Measurements from ENCODE around the gene ZNG1A.
"Not testable (repeated sequence)": the region's sequence is repeated elsewhere in the genome, so short reads cannot be mapped to it uniquely, and the experiment has no call there.

Gene ZNG1A

DNA sequence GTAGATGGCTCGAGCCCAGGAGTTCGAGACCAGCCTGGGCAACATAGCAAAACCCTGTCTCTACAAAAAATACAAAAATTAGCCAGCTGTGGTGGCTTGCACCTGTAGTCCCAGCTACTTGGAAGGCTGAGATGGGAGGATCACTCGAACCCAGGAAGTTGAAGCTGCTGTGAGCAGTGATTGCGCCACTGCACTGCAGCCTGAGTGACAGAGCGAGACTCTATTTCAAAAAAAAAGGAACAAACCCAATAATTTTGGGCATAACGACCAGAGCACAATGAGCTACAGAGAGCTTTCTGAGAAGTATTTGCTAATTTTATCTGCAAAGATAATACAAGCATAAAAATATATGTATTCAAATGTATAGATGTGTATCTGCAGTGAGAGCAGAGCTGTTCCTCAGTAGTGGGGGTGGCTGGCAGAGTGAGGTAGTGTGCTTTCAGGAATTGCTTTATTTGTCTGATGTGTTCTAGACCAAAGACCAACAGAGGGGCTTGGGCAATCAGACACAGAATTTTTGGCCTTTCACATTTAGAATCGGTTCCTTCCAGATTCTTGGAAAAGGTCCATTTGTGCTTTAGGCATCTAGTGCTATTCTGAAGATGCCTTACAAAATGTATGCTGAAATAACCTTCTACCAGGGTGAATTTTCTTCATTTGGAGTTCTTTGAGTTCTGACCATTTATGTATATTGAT lies 41.0 kb upstream of the ZNG1A start:
- no peak overlapping the region for H3K4me3 ChIP-seq (ENCODE audit: control insufficient read depth, low read depth, low read length)
- TF ChIP-seq, protein P1, sequence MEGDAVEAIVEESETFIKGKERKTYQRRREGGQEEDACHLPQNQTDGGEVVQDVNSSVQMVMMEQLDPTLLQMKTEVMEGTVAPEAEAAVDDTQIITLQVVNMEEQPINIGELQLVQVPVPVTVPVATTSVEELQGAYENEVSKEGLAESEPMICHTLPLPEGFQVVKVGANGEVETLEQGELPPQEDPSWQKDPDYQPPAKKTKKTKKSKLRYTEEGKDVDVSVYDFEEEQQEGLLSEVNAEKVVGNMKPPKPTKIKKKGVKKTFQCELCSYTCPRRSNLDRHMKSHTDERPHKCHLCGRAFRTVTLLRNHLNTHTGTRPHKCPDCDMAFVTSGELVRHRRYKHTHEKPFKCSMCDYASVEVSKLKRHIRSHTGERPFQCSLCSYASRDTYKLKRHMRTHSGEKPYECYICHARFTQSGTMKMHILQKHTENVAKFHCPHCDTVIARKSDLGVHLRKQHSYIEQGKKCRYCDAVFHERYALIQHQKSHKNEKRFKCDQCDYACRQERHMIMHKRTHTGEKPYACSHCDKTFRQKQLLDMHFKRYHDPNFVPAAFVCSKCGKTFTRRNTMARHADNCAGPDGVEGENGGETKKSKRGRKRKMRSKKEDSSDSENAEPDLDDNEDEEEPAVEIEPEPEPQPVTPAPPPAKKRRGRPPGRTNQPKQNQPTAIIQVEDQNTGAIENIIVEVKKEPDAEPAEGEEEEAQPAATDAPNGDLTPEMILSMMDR (IDR thresholded peaks at IDR 0.05; ENCODE audit: control insufficient read depth, insufficient read depth, low read depth, low read length, missing control alignments), result no peak
- DNase-seq (ENCODE audit: low read depth), result no peak

DNA sequence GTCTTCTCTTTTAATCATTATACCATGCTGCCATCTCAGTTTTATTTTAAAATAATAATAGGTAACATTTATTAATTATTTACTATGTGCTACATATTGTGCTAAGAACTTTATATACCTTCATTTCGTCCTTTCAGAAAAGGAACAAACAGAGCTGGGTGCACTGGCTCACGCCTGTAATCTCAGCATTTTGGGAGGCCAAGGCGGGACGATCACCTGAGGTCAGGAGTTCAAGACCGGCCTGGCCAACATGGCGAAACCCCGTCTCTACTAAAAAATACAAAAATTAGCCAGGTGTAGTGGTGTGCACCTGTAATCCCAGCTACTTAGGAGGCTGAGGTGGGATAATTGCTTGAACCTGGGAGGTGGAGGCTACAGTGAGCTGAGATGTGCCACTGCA lies 40.2 kb upstream of the ZNG1A start:
- DNase-seq (ENCODE audit: low read depth); H3K4me3 ChIP-seq (ENCODE audit: control insufficient read depth, low read depth, low read length): not testable (repeated sequence)

DNA sequence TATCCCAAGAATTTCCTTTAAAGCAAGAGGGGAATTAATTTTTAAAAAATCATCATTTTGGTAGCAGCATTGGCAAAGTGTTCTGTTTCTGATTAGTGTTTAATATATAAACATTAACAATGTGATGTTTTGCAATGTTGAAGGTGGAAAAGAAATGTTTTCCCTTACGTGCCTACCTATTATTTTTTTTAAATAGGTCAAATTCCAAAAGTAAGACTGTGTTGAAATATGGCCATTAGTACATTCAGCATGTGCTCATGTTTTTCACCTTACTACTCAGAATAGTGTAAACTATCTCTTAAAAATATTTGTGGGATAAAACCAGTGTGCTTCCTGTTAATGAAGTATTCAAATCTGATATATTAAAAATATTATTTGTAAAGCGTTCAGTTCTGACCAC lies 39.1 kb upstream of the ZNG1A start:
- DNase-seq (ENCODE audit: low read depth), result no peak
- H3K4me3 ChIP-seq (ENCODE audit: control insufficient read depth, low read depth, low read length), result no peak overlapping the region
- TF ChIP-seq, protein P1 (IDR thresholded peaks at IDR 0.05; ENCODE audit: control insufficient read depth, insufficient read depth, low read depth, low read length, missing control alignments), result no peak

DNA sequence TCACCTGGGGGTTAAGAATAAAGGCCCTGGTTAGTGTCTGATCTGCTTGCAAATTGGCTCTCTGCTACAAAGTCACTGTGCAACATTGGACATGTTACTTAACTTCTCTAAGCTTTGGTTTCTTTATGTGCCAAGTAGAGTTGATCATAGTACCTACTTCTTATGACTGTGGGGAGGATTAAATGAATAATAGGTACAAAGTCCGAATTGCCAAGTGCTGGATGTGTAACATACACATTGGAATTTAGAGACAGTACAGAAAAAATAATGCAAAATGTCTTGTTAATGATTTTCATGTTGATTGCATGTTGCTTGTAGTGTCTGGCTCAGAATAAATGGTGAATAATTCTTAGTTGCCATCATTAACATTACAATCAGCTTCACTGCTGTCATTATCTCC lies 38.0 kb upstream of the ZNG1A start:
- no peak overlapping the region for H3K4me3 ChIP-seq (ENCODE audit: control insufficient read depth, low read depth, low read length)
- TF ChIP-seq, protein P1 (IDR thresholded peaks at IDR 0.05; ENCODE audit: control insufficient read depth, insufficient read depth, low read depth, low read length, missing control alignments), result no peak
- no peak for DNase-seq (ENCODE audit: low read depth)

DNA sequence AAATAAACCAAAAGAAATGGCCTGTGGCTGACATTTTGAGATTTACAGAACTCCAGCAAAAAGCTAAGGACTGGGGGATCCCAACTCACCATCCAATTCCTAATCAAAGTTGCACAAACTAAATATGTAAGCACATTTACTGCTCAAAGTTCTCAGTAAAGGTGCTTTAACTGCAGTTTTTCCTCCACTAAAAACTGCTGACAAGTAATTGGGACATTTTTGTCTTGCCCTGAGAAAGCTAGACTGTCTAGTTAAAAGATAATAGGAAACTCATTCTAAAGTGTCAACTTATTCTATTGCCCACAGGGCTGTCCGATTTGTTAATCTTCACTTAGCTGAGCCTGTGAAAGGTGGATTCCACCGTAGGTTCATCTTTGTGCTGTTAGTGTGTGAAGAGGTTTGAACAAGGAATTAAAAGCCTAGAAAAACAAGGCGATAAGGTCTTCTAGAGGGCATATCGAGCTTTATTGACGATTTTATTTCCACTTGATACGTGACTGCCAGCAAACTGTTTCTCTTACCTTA lies 36.8 kb upstream of the ZNG1A start:
- no peak overlapping the region for H3K4me3 ChIP-seq (ENCODE audit: control insufficient read depth, low read depth, low read length)
- TF ChIP-seq, protein P1 (IDR thresholded peaks at IDR 0.05; ENCODE audit: control insufficient read depth, insufficient read depth, low read depth, low read length, missing control alignments), result no peak
- no peak for DNase-seq (ENCODE audit: low read depth)

DNA sequence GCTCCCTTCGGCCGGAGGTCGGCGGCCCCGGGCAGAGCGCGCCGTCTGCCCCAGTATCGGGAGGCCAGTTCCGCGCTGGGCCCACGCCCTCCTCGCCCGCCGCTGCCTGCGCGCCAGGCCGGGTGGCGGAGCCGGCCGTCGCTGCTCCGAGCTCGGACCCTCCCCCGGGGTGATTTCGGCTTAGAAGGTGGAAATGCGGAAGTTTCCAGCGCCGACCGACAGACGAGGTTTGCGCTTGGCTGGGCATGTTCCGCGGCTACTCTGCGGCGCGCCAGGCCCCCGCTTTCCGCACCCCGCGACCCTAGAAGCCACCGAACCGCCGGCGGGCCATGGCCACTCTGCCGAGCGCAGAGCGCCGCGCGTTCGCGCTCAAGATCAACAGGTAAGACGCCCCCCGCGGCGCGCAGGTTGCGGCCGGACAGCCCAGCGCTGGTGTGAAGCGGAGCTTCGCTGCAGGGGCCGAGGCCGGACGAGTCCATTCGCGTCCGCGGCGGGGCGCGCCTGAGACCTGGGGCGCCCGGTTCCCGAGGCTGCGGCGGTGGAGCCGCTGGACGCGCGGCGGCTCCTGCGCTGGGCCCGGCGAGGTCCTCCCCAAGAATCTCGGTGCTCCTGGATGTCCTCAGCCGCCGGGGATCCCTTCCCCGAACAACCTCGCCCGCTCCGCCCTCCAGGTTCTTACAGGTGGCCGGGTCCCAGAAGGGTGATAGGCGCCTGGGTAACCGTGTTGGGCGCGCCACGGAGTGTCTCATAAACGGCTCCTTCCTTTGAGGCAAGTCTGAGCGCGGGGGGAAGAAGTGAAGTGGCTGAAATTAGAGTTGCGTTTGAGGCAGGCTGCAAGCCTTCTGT lies 36.0 kb upstream of the ZNG1A start, which contains the start of gene DOCK8:
Gene DOCK8, plus strand, starts transcription at position 218 of the 846 bp plus-strand sequence. Its CDS starts 112 bp downstream, at position 330.
- DNase-seq (ENCODE audit: low read depth), result no peak
- peak within 1 kb of the TSS; percentile 4; the same call in 1 of the 2 replicates for H3K4me3 ChIP-seq (ENCODE audit: control insufficient read depth, low read depth, low read length)
- TF ChIP-seq, protein P1 (IDR thresholded peaks at IDR 0.05; ENCODE audit: control insufficient read depth, insufficient read depth, low read depth, low read length, missing control alignments), result no peak

DNA sequence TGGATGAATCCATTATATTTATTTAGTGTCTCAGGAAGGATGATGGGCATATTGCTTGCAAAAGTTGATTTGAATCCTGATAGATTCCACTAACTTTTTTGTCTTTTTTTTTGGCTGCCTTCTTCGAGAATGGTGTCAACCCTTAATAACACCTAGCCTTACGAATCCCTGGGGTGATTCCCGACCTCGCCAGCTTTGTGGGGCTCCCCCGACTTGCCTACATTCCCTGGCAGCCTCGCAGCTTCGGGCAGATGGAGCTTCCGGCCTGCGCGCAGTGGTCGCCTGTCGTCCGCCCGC lies 35.4 kb upstream of the ZNG1A start:
- TF ChIP-seq, protein P1 (IDR thresholded peaks at IDR 0.05; ENCODE audit: control insufficient read depth, insufficient read depth, low read depth, low read length, missing control alignments), result no peak
- no peak for DNase-seq (ENCODE audit: low read depth)
- no peak overlapping the region for H3K4me3 ChIP-seq (ENCODE audit: control insufficient read depth, low read depth, low read length)

DNA sequence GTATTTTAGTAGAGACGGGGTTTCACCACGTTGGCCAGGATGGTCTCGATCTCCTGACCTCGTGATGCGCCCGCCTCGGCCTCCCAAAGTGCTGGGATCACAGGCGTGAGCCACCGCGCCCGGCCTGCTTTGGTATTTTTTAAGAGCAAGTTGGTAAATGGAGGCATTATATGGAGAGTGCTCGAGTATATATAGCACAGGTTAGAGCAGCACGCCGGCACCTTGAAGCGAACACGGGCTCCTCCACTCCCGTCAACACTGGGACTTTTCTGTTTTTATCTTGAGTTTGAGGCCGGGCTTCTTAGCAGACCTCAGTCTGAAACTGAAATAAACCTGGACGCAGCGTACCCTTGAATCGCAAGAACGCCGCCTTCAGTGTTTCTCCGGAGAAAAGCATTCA lies 35.0 kb upstream of the ZNG1A start:
- not testable (repeated sequence) for DNase-seq (ENCODE audit: low read depth); H3K4me3 ChIP-seq (ENCODE audit: control insufficient read depth, low read depth, low read length)

Data from AG09309 (cell line).